Neural crest cell (in vitro differentiated cells): Measurements from ENCODE around the gene ROM1. TPM values are rescaled to one million over a fixed set of nuclear protein-coding genes. Genes with fewer than 3 reads are reported as not detected.
"Not testable (repeated sequence)": the region's sequence is repeated elsewhere in the genome, so short reads cannot be mapped to it uniquely, and the experiment has no call there.

Experiments used
- DNase-seq: peaks from one replicate; pipeline ENCODE4 v3.0.0; 2021; ENCODE audit warnings: low read depth, mixed read lengths, low spot score
- H3K27ac Mint-ChIP-seq: one replicate; pipeline ENCODE4 v1.8.0; 2021; ENCODE audit warnings: mild to moderate bottlenecking, mixed read lengths; ENCODE audit not compliant: unreplicated experiment
- H3K27me3 Mint-ChIP-seq: 2 replicates; pipeline ENCODE4 v1.8.0; 2021; ENCODE audit warnings: low read depth, mild to moderate bottlenecking, mixed read lengths
- H3K36me3 Mint-ChIP-seq: 2 replicates; pipeline ENCODE4 v1.8.0; 2021; ENCODE audit warnings: low read depth, mild to moderate bottlenecking, mixed read lengths
- H3K4me1 Mint-ChIP-seq: 2 replicates; pipeline ENCODE4 v1.8.0; 2021; ENCODE audit warnings: mixed read lengths
- H3K4me3 Mint-ChIP-seq: one replicate; pipeline ENCODE4 v1.8.0; 2021; ENCODE audit warnings: mild to moderate bottlenecking, mixed read lengths
- H3K9me3 Mint-ChIP-seq: 2 replicates; pipeline ENCODE4 v1.8.0; 2021; ENCODE audit warnings: mixed read lengths
- total RNA-seq: library from RNA; stranded (reverse); gene quantifications from 2 replicates; pipeline ENCODE4 v1.2.1, GENCODE V29; 2021
- TF ChIP-seq, protein P1 (sequence below): fragments of 200-600 bp; sonication (generic); conservative IDR thresholded peaks from 2 replicates; pipeline ENCODE4 v1.5.0; 2021; ENCODE audit warnings: antibody characterized with exemption, mild to moderate bottlenecking

ROM1 gene
- total RNA-seq, 1 donor from 2014 or later = 0.23 TPM

- TF ChIP-seq, protein P1, sequence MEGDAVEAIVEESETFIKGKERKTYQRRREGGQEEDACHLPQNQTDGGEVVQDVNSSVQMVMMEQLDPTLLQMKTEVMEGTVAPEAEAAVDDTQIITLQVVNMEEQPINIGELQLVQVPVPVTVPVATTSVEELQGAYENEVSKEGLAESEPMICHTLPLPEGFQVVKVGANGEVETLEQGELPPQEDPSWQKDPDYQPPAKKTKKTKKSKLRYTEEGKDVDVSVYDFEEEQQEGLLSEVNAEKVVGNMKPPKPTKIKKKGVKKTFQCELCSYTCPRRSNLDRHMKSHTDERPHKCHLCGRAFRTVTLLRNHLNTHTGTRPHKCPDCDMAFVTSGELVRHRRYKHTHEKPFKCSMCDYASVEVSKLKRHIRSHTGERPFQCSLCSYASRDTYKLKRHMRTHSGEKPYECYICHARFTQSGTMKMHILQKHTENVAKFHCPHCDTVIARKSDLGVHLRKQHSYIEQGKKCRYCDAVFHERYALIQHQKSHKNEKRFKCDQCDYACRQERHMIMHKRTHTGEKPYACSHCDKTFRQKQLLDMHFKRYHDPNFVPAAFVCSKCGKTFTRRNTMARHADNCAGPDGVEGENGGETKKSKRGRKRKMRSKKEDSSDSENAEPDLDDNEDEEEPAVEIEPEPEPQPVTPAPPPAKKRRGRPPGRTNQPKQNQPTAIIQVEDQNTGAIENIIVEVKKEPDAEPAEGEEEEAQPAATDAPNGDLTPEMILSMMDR = no peak
- Mint-ChIP-seq H3K36me3 (no peaks in the 10 kb centered on the region), H3K4me3 (peak overlapping the region; percentile 93), H3K4me1 (peaks cover 29% of the 10 kb centered on the region), H3K27me3 (no peaks in the 10 kb centered on the region), H3K9me3 (no peaks in the 10 kb centered on the region), H3K27ac (no peak overlapping the region)
- no peak for DNase-seq
Observed at GRCh38 chr11:62610814-62611704, 2.0 kb upstream of the ROM1 start.

GRCh38 chr11:62611705-62612365 lies 1.2 kb upstream of the ROM1 start:
- Mint-ChIP-seq H3K36me3 (no peaks in the 10 kb centered on the region), H3K4me3 (peak overlapping the region; percentile 93), H3K27me3 (no peaks in the 10 kb centered on the region), H3K9me3 (no peaks in the 10 kb centered on the region), H3K27ac (peak overlapping the region; percentile 89), H3K4me1 (peaks cover 29% of the 10 kb centered on the region)
- DNase-seq = no peak
- TF ChIP-seq, protein P1 = no peak

DNA sequence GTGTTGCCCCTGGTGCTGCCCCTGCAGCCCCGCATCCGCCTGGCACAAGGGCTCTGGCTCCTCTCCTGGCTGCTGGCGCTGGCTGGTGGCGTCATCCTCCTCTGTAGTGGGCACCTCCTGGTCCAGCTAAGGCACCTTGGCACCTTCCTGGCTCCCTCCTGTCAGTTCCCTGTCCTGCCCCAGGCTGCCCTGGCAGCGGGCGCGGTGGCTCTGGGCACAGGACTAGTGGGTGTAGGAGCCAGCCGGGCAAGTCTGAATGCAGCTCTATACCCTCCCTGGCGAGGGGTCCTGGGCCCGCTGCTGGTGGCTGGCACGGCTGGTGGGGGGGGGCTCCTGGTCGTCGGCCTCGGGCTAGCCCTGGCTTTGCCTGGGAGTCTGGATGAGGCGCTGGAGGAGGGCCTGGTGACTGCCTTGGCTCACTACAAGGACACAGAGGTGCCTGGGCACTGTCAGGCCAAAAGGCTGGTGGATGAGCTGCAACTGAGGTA lies 278 bp downstream of the ROM1 start:
- H3K36me3 Mint-ChIP-seq = no peaks in the 10 kb centered on the region
- H3K9me3 Mint-ChIP-seq = no peaks in the 10 kb centered on the region
- H3K27me3 Mint-ChIP-seq = no peaks in the 10 kb centered on the region
- H3K4me3 Mint-ChIP-seq = peak overlapping the region; percentile 84
- H3K27ac Mint-ChIP-seq = no peak overlapping the region
- peaks cover 22% of the 10 kb centered on the region for H3K4me1 Mint-ChIP-seq
- DNase-seq = no peak
- TF ChIP-seq, protein P1 = no peak

DNA sequence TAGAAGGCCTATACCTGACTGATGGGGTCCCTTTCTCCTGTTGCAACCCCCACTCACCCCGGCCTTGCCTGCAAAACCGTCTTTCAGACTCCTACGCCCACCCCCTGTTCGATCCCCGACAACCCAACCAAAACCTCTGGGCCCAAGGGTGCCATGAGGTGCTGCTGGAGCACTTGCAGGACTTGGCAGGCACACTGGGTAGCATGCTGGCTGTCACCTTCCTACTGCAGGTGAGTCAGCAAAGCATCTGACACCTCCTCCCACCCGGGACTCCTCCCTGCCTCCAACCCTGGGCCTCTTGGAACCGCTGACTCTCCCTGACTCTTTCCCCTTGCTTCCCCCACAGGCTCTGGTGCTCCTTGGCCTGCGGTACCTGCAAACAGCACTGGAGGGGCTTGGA lies 1.2 kb downstream of the ROM1 start:
- Mint-ChIP-seq H3K9me3 (no peaks in the 10 kb centered on the region), H3K4me1 (peaks cover 24% of the 10 kb centered on the region), H3K36me3 (peaks cover 3% of the 10 kb centered on the region), H3K27ac (no peak overlapping the region), H3K27me3 (no peaks in the 10 kb centered on the region), H3K4me3 (peak overlapping the region; percentile 84)
- TF ChIP-seq, protein P1 = no peak
- DNase-seq = no peak

DNA sequence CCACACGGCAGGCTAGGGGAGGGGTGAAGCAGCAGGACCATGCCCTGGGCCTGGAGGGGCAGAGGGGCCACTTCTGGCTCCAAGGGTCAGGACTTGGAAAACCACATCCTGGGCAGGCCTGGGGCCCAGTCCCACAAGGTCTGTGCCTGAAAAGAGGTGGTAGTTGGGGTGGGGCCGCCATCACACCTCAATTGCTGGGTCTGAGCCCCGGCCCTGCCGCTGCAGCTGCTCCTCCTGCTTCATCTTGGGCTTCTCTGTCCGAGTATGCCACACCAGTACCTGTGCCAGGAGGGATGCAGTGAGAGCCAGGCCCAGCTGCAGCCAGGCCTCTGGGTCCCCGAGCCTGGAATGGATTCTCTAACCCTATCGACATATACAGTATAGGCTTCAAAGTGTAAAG lies 2.5 kb downstream of the ROM1 start:
- Mint-ChIP-seq H3K36me3 (peaks cover 6% of the 10 kb centered on the region), H3K27me3 (no peaks in the 10 kb centered on the region), H3K9me3 (no peaks in the 10 kb centered on the region), H3K4me1 (peaks cover 25% of the 10 kb centered on the region), H3K27ac (no peak overlapping the region), H3K4me3 (no peak overlapping the region)
- TF ChIP-seq, protein P1 = no peak
- no peak for DNase-seq

- DNase-seq, H3K36me3 Mint-ChIP-seq, H3K27ac Mint-ChIP-seq, H3K9me3 Mint-ChIP-seq, H3K27me3 Mint-ChIP-seq, H3K4me3 Mint-ChIP-seq: not testable (repeated sequence)
- peaks cover 27% of the 10 kb centered on the region for H3K4me1 Mint-ChIP-seq
Observed at GRCh38 chr11:62616957-62617356, 3.9 kb downstream of the ROM1 start.
